Pancreas (tissue), 10 donors: ENCODE measurements around the gene DMAC2L. TPM values are rescaled to one million over a fixed set of nuclear protein-coding genes. Genes with fewer than 3 reads are reported as not detected.

Experiments used
- ATAC-seq, 4 donors: fragments of 200-7000 bp; cut with Tn5 transposase; one replicate each; pipeline versions ENCODE4 v1.8.0 to v1.9.1; 2020; ENCODE audit warnings: mild to moderate bottlenecking in 4 of 4, moderate library complexity in 4 of 4
- DNase-seq, 6 donors: peaks; one replicate each; pipeline ENCODE4 v3.0.0-alpha.2; 2020
- FAIRE-seq: peaks from 2 replicates; lab custom pipeline; 2012; peaks lifted over from hg19 to GRCh38; lab: Jason Lieb, UNC
- H3K27ac ChIP-seq, 4 donors: fragments of 200-600 bp; sonication (generic); 1 replicate in 3 of 4; 2 replicates in 1 of 4; pipeline versions ENCODE4 v1.5.0 to v1.8.0; 2020
- H3K27me3 ChIP-seq, 4 donors: fragments of 200-600 bp; one replicate each; pipeline ENCODE4 v1.8.0; 2021
- H3K36me3 ChIP-seq, 3 donors: fragments of 200-600 bp; sonication (generic) in 1 of 3; one replicate each; pipeline versions ENCODE4 v1.5.0 to v1.8.0; 2020 to 2021
- H3K4me1 ChIP-seq, 3 donors: fragments of 200-600 bp; one replicate each; pipeline ENCODE4 v1.8.0; 2021
- H3K4me3 ChIP-seq, 4 donors: fragments of 200-600 bp; sonication (generic) in 2 of 4; one replicate each; pipeline versions ENCODE4 v1.5.0 to v1.8.0; 2020 to 2021
- H3K9me3 ChIP-seq, 4 donors: fragments of 200-600 bp; one replicate each; pipeline ENCODE4 v1.8.0; 2021
- WGBS, 2 donors: extraction: QIAGEN DNeasy Blood & Tissue Kit; methylation state at CpG; one replicate each; pipeline ENCODE4 v1.1.7; 2013; 5-methylcytosine and 5-hydroxymethylcytosine counted together
- intact Hi-C, 3 donors: fragments of 100-400 bp; cut with DNase I; formaldehyde crosslinking; loops; one replicate each; pipeline versions ENCODE4 v1.11.1 to v1.14.2; 2022
- polyA plus RNA-seq, 2 donors: library from polyadenylated mRNA; stranded (reverse); fragments of 200-250 nt; gene quantifications; one replicate each; pipeline ENCODE4 v1.2.3, GENCODE V29; 2013
- total RNA-seq, 6 donors: library from RNA; stranded (reverse); fragmentation: NEBNext Ultra II Directional in 4 of 6; extraction: Animal tissue kit (Norgen Biotek cat#: 25700) in 4 of 6; gene quantifications; one replicate each; pipeline versions ENCODE4 v1.2.1 to v1.2.4, GENCODE V29; 2021 to 2023
- TF ChIP-seq, protein P1 (sequence below), 4 donors: fragments of 200-600 bp; sonication (generic) in 3 of 4; IDR thresholded peaks; one replicate each; pipeline versions ENCODE4 v1.5.0 to v1.8.0; 2021; ENCODE audit warnings: antibody characterized with exemption in 4 of 4
- donor health status: healthy with polysubstance abuse.
- donor health status: DM: no; HTN: no; CAD: no; lungs with moderate emphysema.
- donor health status: DM: no; HTN: no; CAD: no.
- donor health status: control.
- donor health status: control.
- donor health status: Bipolar disorder and iron deficiency.
- donor health status: DM: yes; HTN: yes; CAD: no.
- donor health status: DM: no; HTN: no; CAD: no.
- donor health status: DM: no; HTN: no; CAD: no.
- donor health status: DM: yes; HTN: yes; CAD: no.

Gene DMAC2L
- total and polyA plus RNA-seq, 8 donors: 8.3 to 17.7 (median 9.9) TPM

DNA sequence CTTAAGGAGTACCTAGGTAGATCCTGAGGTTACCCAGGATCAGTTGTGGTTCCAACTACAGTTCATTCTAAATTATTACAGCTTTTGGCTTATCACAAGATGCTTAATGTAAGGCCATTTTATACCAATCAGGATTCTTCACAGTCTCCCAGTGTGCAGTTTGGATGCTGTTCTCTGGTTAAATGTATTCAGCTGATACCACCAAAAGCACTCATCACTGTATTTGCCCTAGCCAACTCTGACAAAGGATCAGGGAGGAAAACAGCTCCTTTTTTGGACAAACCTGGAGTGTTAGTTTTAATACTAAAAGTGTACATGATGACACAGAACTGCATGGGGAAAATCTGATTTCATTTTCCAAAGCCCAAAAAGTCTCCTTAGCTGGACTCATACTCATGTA, 19.5 kb downstream of the DMAC2L start:
- Histone ChIP-seq H3K27ac (no peak overlapping the region), H3K4me3 (no peak overlapping the region), H3K4me1 (peaks cover 12 to 15% (median 13%) of the 10 kb centered on the region in 3 donors), H3K9me3 (no peaks in the 10 kb centered on the region), H3K27me3 (no peaks in the 10 kb centered on the region), H3K36me3 (peaks cover 0 to 2% (median 0%) of the 10 kb centered on the region in 3 donors)
- DNase-seq: no peak
- intact Hi-C loops: no loop called here
- no peak for FAIRE-seq
- no peak for ATAC-seq
- TF ChIP-seq, protein P1, sequence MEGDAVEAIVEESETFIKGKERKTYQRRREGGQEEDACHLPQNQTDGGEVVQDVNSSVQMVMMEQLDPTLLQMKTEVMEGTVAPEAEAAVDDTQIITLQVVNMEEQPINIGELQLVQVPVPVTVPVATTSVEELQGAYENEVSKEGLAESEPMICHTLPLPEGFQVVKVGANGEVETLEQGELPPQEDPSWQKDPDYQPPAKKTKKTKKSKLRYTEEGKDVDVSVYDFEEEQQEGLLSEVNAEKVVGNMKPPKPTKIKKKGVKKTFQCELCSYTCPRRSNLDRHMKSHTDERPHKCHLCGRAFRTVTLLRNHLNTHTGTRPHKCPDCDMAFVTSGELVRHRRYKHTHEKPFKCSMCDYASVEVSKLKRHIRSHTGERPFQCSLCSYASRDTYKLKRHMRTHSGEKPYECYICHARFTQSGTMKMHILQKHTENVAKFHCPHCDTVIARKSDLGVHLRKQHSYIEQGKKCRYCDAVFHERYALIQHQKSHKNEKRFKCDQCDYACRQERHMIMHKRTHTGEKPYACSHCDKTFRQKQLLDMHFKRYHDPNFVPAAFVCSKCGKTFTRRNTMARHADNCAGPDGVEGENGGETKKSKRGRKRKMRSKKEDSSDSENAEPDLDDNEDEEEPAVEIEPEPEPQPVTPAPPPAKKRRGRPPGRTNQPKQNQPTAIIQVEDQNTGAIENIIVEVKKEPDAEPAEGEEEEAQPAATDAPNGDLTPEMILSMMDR (IDR thresholded peaks at IDR 0.05): no peak

DNA sequence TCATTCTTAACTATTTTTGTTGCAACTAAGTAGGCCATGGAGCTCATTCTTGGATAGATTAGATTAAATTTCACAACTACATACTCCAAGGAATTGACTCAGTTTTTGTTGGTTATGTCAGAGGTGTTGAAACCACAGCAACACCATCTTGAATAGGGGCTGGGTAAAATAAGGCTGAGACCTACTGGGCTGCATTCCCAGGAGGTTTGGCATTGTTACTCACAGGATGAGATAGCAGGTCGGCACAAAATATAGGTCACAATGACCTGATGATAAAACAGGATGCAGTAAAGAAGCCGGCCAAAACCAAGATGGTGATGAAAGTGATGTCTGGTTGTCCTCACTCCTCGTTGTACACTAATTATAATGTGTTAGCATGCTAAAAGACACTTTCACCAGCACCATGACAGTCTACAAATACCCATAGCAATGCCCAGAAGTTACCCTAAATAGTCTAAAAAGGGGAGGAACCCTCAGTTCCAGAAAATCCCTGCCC, 20.9 kb downstream of the DMAC2L start:
- ATAC-seq: no peak
- Histone ChIP-seq H3K27ac (no peak overlapping the region), H3K27me3 (no peaks in the 10 kb centered on the region), H3K36me3 (peaks cover 0 to 2% (median 0%) of the 10 kb centered on the region in 3 donors), H3K4me1 (peaks cover 12 to 15% (median 13%) of the 10 kb centered on the region in 3 donors), H3K9me3 (no peaks in the 10 kb centered on the region), H3K4me3 (no peak overlapping the region)
- TF ChIP-seq, protein P1 (IDR thresholded peaks at IDR 0.05): no peak
- no peak for FAIRE-seq
- DNase-seq: no peak
- intact Hi-C loops: no loop called here
- 59 to 61% methylated on average over 3 of the region's 3 CpGs for WGBS, 2 donors

- no peak overlapping the region for H3K27ac ChIP-seq
- H3K9me3 ChIP-seq: no peaks in the 10 kb centered on the region
- peaks cover 0 to 2% (median 0%) of the 10 kb centered on the region in 3 donors for H3K36me3 ChIP-seq
- TF ChIP-seq, protein P1 (IDR thresholded peaks at IDR 0.05): no peak
- ATAC-seq (no peak), DNase-seq (no peak), FAIRE-seq (no peak)
- intact Hi-C loops: no loop called here
- H3K4me1 ChIP-seq: peaks cover 12 to 15% (median 13%) of the 10 kb centered on the region in 3 donors
- H3K4me3 ChIP-seq: no peak overlapping the region
- WGBS, 2 donors: 95 to 96% methylated on average over 8 of the region's 8 CpGs
- H3K27me3 ChIP-seq: no peaks in the 10 kb centered on the region
These were observed 22.1 kb downstream of the DMAC2L start for GRCh38 chr14:50334211-50334610.

DNA sequence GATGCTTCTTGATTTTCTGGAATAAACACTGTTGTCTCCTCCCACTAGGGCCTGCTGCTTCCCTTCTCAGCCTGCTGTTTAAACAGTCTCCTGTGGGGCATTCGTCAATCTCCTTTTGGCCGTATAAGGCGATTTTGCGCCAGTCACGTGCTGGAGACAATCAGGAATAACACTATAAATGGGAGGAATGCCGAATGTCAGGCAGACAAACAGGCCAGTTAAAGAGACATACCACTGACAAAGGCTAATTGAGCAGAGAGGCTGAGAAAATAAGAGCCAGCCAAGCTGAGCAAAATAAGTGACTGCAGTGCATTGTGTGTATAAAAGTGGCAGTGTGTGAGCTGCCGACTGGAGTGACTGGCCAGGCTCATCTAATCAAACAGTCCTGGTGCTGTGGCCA, 23.3 kb downstream of the DMAC2L start:
- TF ChIP-seq, protein P1 (IDR thresholded peaks at IDR 0.05): no peak
- Histone ChIP-seq H3K27me3 (no peaks in the 10 kb centered on the region), H3K9me3 (no peaks in the 10 kb centered on the region), H3K4me3 (no peak overlapping the region), H3K27ac (peak overlapping the region; percentile 22 to 70 (median 50)), H3K4me1 (peaks cover 12 to 15% (median 13%) of the 10 kb centered on the region in 3 donors), H3K36me3 (no peaks in the 10 kb centered on the region)
- intact Hi-C loops: no loop called here
- 4 to 5% methylated on average over 7 of the region's 7 CpGs for WGBS, 2 donors
- DNase-seq (peak in 5 of 6 donors; percentile 59 to 84 (median 74)), FAIRE-seq (no peak), ATAC-seq (peak; percentile 92 to 97 (median 95))
